A549 treated with Mapracorat at 1 μM for 4 hours (cell line): ENCODE measurements around the gene FAF2. TPM values are rescaled to one million over a fixed set of nuclear protein-coding genes. Genes with fewer than 3 reads are reported as not detected.

Experiments
- total RNA-seq: library from RNA; stranded (reverse); fragments of 200-300 nt; extraction: Qiagen RNA extraction; gene quantifications from 5 replicates; pipeline ENCODE4 v1.2.3, GENCODE V29; 2022

The FAF2 gene
- total RNA-seq: 44.1 to 51.2 TPM (median 46.5 TPM) in 5 replicates

DNA sequence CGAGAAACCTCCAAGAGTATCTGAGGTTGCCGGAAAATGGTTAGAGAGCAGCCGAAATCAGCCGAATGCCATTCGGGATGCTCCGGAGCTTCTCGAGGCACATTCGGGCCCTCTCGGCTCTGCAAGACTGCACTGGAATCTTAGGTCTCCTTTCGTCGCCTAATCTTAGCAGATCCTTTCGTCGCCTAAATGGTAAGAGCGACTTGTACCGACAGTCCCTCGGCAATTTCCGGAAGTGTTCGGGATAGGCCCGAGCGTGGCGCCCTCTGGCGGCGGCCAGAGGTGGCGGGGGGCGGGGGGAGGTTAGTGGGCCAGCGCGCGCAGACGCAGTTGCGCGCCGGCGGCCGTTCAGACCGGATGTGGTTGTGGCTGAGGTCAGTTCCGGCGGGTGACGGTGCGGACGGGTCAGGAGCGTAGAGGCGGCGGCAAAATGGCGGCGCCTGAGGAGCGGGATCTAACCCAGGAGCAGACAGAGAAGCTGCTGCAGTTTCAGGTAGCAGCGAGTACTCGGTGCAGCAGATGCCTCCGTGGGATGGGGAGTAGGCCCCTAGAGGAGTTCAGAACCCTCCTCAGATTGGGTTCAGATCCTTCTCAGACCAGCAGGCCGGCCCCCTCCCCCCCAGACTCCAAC is at the start of gene FAF2:
TSS of gene FAF2 (plus strand) at position 408 of the 631 bp plus-strand sequence. CDS start at position 431, 23 bp downstream.

DNA sequence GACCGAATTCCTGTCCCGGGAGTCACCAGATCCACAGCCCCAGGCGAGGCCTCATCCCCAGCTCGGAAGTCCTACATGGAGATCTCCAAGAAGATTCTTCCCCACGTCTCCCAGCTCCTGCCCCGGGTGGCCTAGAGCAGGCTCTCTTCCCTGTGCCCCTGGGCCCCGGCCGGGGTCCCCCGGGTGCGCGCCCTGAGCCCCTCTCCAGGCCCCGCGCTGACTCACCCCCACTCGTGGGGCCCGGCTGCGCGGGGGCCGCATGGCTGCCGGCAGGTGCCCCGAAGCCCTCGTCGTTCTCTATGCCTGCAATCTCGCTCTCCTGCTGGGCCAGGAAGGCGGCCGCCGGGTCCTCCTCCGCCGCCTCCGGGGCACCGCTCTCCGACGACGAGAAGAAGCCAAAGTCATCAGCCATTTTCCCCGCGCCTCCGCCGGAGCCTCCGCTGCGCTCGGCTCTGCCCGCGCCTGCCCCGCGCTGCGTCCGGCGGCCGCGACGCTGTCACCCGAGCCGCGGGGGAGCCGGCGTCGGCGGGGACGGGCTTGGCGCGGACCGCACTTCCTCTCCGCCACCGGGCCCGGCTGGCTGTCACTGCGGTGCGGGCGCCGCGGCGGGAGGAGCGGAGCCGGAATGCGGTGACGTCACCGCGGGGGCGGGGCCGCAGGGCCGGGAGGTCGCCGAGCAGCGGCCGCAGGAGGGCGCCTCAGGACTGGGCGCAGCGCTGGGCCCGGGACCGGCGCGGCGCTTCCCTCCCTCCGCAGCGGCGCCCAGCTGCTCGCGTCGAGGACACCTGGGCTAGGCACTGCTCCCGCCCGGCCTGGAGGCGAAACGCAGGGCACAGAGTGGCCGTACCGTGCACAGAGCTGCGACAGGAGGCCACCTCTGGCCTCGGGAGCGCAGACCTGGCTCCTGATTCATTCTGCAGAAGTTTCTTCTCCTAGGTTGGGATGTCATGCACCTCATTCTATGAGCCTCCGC is 31.9 kb upstream of the FAF2 start, which contains the start of gene CLTB:
TSS of gene CLTB (minus strand) at position 588 of the 973 bp plus-strand sequence. CDS start at position 412, 176 bp downstream.

GRCh38 chr5:176536902-176537553 is 88.8 kb downstream of the FAF2 start, which contains the start of gene RNF44:
RNF44 (minus strand) TSS chr5:176537402; CDS start chr5:176532472, 4,930 bp downstream.

GRCh38 chr5:176548967-176549444 is 100.8 kb downstream of the FAF2 start, which contains the start of gene CDHR2:
CDHR2 (plus strand) TSS chr5:176549342; CDS start chr5:176565353, 16,011 bp downstream.

Other genes starting within 250 kb of the FAF2 start
- 12.1 to 15.5 TPM (median 14.3 TPM) in 5 replicates for gene SIMC1, start 210.0 kb upstream of the FAF2 start, total RNA-seq
- 67.0 to 84.0 TPM (median 81.5 TPM) in 5 replicates for gene KIAA1191, start 86.6 kb upstream of the FAF2 start, total RNA-seq
- gene ARL10, start 82.9 kb upstream of the FAF2 start, total RNA-seq: 0.27 to 1.1 TPM (median 0.67 TPM) in 5 replicates
- 117 to 134 TPM (median 130 TPM) in 5 replicates for gene NOP16, start 59.8 kb upstream of the FAF2 start, total RNA-seq
- 255 to 266 TPM (median 263 TPM) in 5 replicates for gene HIGD2A, start 59.6 kb upstream of the FAF2 start, total RNA-seq
- gene CLTB, start 31.8 kb upstream of the FAF2 start, total RNA-seq: 97.8 to 150 TPM (median 142 TPM) in 5 replicates
- gene RNF44, start 89.0 kb downstream of the FAF2 start, total RNA-seq: 23.5 to 36.6 TPM (median 36.0 TPM) in 5 replicates
- gene CDHR2, start 101.0 kb downstream of the FAF2 start, total RNA-seq: 0.09 to 0.19 TPM (median 0.14 TPM) in 4 of 5 replicates, not detected in the other
- 7.4 to 9.6 TPM (median 9.1 TPM) in 5 replicates for gene GPRIN1, start 161.8 kb downstream of the FAF2 start, total RNA-seq
- gene SNCB, start 182.1 kb downstream of the FAF2 start, total RNA-seq: 0.86 to 1.3 TPM (median 1.0 TPM) in 5 replicates
- not detected in 5 replicates for gene EIF4E1B, start 182.3 kb downstream of the FAF2 start, total RNA-seq
- 52.3 to 70.0 TPM (median 65.0 TPM) in 5 replicates for gene TSPAN17, start 199.1 kb downstream of the FAF2 start, total RNA-seq